ENCODE data around the gene CASP9.

The CASP9 gene

GRCh38 chr1:15542388-15543250 lies 18.6 kb upstream of the CASP9 start:
- no peak for DNase-seq (ENCODE audit: low read depth)
- no peak overlapping the region for H3K4me3 ChIP-seq (ENCODE audit: low read length)
- no peak for TF ChIP-seq CTCF (conservative IDR thresholded peaks at IDR 0.05; ENCODE audit: low read length)

GRCh38 chr1:15541231-15541792 lies 17.3 kb upstream of the CASP9 start:
- no peak for DNase-seq (ENCODE audit: low read depth)
- no peak for TF ChIP-seq CTCF (conservative IDR thresholded peaks at IDR 0.05; ENCODE audit: low read length)
- H3K4me3 ChIP-seq (ENCODE audit: low read length): no peak overlapping the region

- no peak overlapping the region for H3K4me3 ChIP-seq (ENCODE audit: low read length)
- peak; percentile 32 for DNase-seq (ENCODE audit: low read depth)
- no peak for TF ChIP-seq CTCF (conservative IDR thresholded peaks at IDR 0.05; ENCODE audit: low read length)
Observed at GRCh38 chr1:15540186-15540585, 16.2 kb upstream of the CASP9 start.

- DNase-seq (ENCODE audit: low read depth): no peak
- TF ChIP-seq CTCF (conservative IDR thresholded peaks at IDR 0.05; ENCODE audit: low read length): no peak
- no peak overlapping the region for H3K4me3 ChIP-seq (ENCODE audit: low read length)
Observed at GRCh38 chr1:15538771-15539170, 14.8 kb upstream of the CASP9 start.

- no peak for TF ChIP-seq CTCF (conservative IDR thresholded peaks at IDR 0.05; ENCODE audit: low read length)
- no peak overlapping the region for H3K4me3 ChIP-seq (ENCODE audit: low read length)
- no peak for DNase-seq (ENCODE audit: low read depth)
Observed at GRCh38 chr1:15531682-15532081, 7.7 kb upstream of the CASP9 start.

- no peak overlapping the region for H3K4me3 ChIP-seq (ENCODE audit: low read length)
- no peak for DNase-seq (ENCODE audit: low read depth)
- no peak for TF ChIP-seq CTCF (conservative IDR thresholded peaks at IDR 0.05; ENCODE audit: low read length)
Observed at GRCh38 chr1:15531003-15531402, 7.0 kb upstream of the CASP9 start.

Data from AG10803 (cell line).